Measurements from ENCODE around the gene TRAF5. TPM values are rescaled to one million over a fixed set of nuclear protein-coding genes. Genes with fewer than 3 reads are reported as not detected.

The TRAF5 gene
- total and polyA plus RNA-seq, 4 donors: 0.68 to 3.3 (median 1.6) TPM

DNA sequence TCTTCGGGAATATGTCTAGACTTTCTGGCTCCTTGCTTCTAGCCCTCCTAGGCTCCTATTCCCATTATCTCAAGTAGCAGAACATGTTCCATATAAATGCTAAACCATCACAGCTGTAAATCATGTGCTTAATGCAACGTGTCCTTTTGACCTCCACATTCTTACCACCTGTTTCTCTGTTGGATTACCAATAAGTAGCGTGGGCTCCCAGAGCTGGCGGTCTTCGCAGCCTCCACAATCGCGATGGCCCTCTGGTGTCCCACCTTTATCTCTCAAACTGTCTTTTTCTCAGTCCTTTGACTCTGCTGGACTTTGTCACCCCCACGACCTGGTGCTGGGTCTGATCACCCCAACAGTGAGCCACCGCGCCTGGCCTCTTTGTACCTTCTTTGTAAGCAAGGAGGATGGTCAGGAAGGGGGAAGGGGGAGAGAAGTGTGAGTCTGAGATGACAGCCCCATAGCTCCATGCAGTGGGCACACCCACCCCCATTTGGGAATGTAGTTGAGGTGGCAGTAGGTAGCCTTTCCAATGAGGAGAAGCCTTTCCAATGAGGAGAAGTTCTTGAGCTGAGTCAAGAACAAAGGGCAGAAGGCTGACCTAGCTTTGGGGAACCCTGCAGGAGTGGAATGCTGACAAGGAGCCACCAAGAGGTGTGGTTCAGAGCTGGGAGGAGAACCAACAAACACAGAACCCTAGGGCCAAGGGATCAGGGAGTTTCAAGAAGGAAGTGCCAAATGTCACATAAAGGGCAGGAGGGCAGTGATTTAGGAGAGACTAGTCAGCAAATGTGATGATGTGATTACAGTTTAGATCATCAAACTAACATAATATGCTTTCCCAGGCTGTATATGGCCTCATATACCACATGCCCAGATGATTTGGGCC is 14.2 kb downstream of the TRAF5 start (continued):
- TF ChIP-seq, protein P1, sequence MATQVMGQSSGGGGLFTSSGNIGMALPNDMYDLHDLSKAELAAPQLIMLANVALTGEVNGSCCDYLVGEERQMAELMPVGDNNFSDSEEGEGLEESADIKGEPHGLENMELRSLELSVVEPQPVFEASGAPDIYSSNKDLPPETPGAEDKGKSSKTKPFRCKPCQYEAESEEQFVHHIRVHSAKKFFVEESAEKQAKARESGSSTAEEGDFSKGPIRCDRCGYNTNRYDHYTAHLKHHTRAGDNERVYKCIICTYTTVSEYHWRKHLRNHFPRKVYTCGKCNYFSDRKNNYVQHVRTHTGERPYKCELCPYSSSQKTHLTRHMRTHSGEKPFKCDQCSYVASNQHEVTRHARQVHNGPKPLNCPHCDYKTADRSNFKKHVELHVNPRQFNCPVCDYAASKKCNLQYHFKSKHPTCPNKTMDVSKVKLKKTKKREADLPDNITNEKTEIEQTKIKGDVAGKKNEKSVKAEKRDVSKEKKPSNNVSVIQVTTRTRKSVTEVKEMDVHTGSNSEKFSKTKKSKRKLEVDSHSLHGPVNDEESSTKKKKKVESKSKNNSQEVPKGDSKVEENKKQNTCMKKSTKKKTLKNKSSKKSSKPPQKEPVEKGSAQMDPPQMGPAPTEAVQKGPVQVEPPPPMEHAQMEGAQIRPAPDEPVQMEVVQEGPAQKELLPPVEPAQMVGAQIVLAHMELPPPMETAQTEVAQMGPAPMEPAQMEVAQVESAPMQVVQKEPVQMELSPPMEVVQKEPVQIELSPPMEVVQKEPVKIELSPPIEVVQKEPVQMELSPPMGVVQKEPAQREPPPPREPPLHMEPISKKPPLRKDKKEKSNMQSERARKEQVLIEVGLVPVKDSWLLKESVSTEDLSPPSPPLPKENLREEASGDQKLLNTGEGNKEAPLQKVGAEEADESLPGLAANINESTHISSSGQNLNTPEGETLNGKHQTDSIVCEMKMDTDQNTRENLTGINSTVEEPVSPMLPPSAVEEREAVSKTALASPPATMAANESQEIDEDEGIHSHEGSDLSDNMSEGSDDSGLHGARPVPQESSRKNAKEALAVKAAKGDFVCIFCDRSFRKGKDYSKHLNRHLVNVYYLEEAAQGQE (IDR thresholded peaks at IDR 0.05): no peak
- no peak for TF ChIP-seq TAF1 (conservative IDR thresholded peaks at IDR 0.05)
- no peak for TF ChIP-seq GABPA (IDR thresholded peaks at IDR 0.05 in 1 of 2, conservative IDR thresholded peaks at IDR 0.05 in 1 of 2)
- no peak for TF ChIP-seq YY1 (IDR thresholded peaks at IDR 0.05)
- TF ChIP-seq HNF4G (IDR thresholded peaks at IDR 0.05): no peak
- TF ChIP-seq HNF4A (conservative IDR thresholded peaks at IDR 0.05): no peak
- TF ChIP-seq, protein P2, sequence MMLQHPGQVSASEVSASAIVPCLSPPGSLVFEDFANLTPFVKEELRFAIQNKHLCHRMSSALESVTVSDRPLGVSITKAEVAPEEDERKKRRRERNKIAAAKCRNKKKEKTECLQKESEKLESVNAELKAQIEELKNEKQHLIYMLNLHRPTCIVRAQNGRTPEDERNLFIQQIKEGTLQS (IDR thresholded peaks at IDR 0.05): no peak
- no peak for TF ChIP-seq FOXA2 (IDR thresholded peaks at IDR 0.05)
- no peak for TF ChIP-seq EGR1 (IDR thresholded peaks at IDR 0.05; ENCODE audit: low read depth in 2 of 2)

DNA sequence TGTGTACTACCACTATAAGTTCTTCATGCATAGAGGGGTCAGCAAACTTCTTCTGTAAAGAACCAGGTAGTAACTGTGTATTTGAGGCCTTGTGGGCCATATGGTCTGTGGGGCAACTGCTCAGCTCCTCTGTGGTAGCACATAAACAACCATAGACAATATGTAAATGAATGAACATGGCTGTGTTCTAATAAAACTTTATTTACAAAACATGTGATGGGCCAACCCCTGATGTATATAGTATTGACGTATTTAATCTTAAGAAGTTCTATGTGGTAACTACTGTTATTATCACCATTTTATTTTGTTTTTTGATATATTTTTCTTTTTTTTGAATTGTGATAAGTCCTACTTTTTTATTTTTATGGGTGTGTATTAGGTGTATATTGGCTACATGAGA is 15.4 kb downstream of the TRAF5 start:
- Histone ChIP-seq H3K4me3 (ENCODE audit: low read depth in 1 of 3, low read length in 3 of 3) (no peak overlapping the region), H3K4me1 (ENCODE audit: control insufficient read depth in 4 of 4, insufficient read depth in 4 of 4, low read length in 3 of 4) (no peaks in the 10 kb centered on the region), H3K36me3 (ENCODE audit: control insufficient read depth in 4 of 4, insufficient read depth in 3 of 4, low read depth in 1 of 4, low read length in 3 of 4) (no peaks in the 10 kb centered on the region), H3K27ac (ENCODE audit: low read depth in 1 of 2, low read length in 2 of 2) (no peak overlapping the region), H3K9ac (ENCODE audit: low read depth in 1 of 2, low read length in 2 of 2) (no peak overlapping the region), H3K9me3 (ENCODE audit: control insufficient read depth in 4 of 4, low read length in 3 of 4) (no peaks in the 10 kb centered on the region), H3K27me3 (ENCODE audit: control insufficient read depth in 4 of 4, insufficient read depth in 4 of 4, low read length in 3 of 4) (no peaks in the 10 kb centered on the region)
- 95% methylated on average over 1 of the region's 1 CpG for WGBS
- TF ChIP-seq YY1 (IDR thresholded peaks at IDR 0.05) (no peak), HNF4A (conservative IDR thresholded peaks at IDR 0.05) (no peak), GABPA (IDR thresholded peaks at IDR 0.05 in 1 of 2, conservative IDR thresholded peaks at IDR 0.05 in 1 of 2) (no peak), SP1 (IDR thresholded peaks at IDR 0.05) (no peak), NR2F2 (IDR thresholded peaks at IDR 0.05) (no peak), EGR1 (IDR thresholded peaks at IDR 0.05; ENCODE audit: low read depth in 2 of 2) (no peak), RAD21 (IDR thresholded peaks at IDR 0.05) (no peak), TAF1 (conservative IDR thresholded peaks at IDR 0.05) (no peak), RXRA (IDR thresholded peaks at IDR 0.05) (no peak), HNF4G (IDR thresholded peaks at IDR 0.05) (no peak)
- TF ChIP-seq, protein P2 (IDR thresholded peaks at IDR 0.05): no peak
- TF ChIP-seq, protein P1 (IDR thresholded peaks at IDR 0.05): no peak
- TF ChIP-seq, protein P3, sequence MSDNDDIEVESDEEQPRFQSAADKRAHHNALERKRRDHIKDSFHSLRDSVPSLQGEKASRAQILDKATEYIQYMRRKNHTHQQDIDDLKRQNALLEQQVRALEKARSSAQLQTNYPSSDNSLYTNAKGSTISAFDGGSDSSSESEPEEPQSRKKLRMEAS (IDR thresholded peaks at IDR 0.05): no peak
- no peak for DNase-seq (ENCODE audit: low spot score)
